Pulmonary artery endothelial cell (primary cell): ENCODE results near the gene ZKSCAN4. TPM values are rescaled to one million over a fixed set of nuclear protein-coding genes. Genes with fewer than 3 reads are reported as not detected.

Source experiments
- DNase-seq: peaks from one replicate; pipeline ENCODE4 v3.0.0-alpha.2; 2011; ENCODE audit warnings: low read depth, low spot score
- total RNA-seq: library from RNA; depleted of rRNA; stranded (reverse); fragments of >200 nt; gene quantifications from 2 replicates; pipeline ENCODE4 v1.2.3, GENCODE V29; 2014

ZKSCAN4 gene
- total RNA-seq, 1 donor from 2014 or later, result 5.7 TPM

DNA sequence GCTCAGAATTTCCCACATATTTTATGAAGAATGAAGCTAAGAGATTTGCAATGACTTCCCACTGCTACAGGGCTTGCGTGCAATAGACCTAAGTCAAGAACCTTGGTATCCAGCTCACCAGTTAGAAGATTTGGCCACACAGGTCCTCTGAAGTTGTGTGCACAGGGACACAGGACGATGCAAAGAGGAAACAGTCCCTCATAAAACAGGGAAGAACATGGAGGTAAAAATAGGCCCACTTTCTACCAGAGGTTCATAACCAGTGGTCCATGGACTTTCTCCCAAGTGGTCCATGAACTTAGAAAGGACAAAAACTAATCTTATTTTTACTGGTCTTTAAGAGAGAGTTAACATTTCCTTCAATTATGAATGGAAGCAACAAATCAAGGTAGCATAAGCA lies 1.3 kb downstream of the ZKSCAN4 start:
- no peak for DNase-seq

DNA sequence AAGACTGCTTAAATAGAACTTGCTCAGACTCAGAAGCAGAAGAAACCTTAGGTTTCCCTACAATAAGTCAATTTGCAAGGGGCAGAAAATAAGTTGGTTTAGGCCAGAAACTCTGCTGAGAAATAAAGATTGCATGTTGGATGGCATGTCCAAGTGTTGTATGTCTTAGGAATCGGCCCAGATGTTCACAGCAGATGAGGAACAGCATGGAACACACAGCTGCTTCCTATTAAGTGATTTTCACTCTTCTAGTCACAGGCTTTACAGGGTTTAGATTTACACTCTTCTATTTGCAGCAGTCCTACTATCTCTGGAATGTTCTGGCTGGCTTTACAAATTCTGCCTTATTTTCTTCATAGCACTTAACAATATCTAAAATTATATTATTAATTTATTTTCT lies 3.2 kb downstream of the ZKSCAN4 start:
- no peak for DNase-seq

DNA sequence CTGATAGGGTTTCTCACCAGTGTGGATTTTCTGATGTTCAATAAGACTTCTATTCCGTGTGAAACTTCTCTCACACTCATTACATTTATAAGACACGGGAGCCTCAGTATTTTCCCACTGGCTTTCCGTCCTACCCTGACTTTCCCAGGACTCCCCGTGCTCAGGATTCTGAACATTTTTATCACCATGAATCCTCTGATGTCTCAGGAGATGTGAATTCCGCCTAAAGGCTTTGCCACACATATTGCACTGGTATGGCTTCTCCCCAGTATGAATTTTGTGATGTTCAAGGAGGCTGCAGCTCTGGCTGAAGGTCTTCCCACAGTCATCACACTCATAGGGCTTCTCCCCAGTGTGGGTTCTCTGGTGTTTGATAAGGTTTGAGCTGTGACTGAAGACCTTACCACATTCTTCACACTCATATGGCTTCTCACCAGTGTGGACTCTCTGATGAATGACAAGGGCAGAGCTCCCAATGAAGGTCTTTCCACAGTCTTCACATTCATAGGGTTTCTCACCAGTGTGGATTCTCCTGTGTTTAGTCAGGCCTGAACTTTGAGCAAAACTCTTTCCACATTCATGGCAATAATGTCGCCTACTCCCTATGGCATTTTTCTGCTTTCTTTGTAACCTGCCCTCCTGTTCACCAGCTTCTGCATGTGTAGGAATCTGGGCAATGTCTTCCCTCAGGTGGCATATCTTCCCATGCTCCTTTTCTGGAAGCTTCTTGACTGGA lies 6.7 kb downstream of the ZKSCAN4 start:
- no peak for DNase-seq

DNA sequence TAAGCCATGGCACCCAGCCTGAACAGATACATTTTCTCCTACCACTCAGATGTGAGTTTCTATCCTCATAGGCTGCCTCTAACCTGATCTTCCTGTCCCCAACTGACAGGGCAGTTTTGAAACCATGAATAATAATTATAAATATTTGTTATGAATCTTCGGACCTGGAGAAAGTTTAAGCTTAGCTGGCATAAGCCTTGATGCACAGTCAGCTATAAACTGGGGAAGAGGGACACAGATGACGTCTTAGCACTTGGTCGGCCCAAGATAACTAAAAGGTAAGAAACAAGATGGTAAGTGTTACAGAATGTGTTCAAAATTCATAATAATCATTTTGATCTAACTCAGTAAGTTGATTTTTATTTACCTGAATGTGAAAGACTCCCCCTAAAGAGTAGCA lies 8.1 kb downstream of the ZKSCAN4 start:
- no peak for DNase-seq

DNA sequence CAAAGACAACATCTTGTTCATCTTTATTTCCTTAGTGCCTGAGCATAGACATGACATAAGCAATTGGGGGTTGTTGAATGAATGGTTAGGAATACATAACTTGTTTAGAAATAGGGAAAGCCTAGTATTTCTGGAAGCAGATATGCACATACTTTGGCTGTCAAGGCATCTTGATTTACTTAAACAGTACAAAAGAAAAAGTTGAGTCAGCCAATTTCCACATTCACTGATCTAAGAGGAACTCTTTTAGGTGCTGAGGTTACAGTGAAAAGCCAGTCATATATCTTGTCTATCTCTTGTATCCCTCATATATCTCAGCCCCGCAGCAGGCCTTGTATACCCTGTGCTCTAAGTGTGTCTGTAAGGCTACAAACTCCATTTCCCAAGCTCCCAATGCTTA lies 11.6 kb downstream of the ZKSCAN4 start:
- no peak for DNase-seq

DNA sequence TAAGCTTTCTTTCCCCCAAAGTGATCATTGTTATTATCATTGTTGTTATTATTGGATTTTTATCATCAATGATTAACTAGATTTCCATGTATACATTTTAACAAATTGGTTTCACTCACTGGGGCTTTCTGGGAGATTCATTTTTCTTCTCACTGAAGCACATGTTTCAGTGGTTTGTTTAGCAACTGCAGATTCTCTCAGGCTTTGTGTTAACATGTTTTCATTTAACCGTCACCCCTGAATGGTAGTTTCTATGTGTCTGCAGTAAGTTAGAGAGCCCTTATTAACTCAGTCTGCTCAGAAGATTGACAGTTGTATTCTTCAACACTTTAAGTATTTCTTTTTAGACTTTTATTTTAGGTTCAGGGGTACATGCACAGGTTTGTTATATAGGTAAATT lies 12.4 kb downstream of the ZKSCAN4 start:
- DNase-seq, result no peak

DNA sequence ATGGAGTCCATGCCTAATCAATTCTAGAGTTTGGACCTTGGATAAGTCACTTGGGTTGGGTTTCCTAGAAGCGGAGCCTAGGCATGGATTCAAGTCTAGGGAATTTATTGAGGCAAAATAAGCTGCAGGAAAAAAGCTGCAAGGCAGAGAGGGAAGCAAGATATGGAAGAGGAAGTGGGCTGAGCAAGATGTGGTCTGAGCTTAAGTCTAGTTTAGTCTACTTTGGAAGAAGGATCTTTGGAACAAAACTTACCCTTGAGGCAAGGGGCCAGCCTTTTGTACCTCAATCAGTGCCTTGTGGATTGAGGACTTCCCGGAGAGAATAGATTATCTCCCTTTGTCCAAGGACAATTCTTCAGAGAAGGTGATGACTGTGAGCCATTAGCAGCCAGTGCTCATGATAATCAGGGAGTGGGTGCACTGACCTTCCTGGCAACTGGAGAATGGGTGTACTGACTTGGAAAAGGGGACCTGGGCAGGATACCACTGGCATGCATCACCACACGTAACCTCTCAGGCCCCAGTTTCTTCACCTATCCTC lies 16.1 kb downstream of the ZKSCAN4 start:
- no peak for DNase-seq

DNA sequence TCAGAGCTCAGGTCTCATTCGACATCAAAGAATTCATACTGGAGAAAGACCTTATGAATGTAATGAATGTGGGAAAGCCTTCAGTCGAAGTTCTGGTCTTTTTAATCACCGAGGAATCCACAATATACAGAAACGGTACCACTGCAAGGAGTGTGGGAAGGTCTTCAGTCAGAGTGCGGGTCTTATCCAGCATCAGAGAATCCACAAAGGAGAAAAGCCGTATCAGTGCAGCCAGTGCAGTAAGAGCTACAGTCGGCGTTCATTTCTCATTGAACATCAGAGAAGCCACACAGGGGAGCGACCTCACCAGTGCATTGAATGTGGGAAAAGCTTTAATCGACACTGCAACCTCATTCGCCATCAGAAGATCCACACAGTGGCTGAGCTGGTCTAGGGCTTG lies 19.3 kb downstream of the ZKSCAN4 start:
- no peak for DNase-seq

DNA sequence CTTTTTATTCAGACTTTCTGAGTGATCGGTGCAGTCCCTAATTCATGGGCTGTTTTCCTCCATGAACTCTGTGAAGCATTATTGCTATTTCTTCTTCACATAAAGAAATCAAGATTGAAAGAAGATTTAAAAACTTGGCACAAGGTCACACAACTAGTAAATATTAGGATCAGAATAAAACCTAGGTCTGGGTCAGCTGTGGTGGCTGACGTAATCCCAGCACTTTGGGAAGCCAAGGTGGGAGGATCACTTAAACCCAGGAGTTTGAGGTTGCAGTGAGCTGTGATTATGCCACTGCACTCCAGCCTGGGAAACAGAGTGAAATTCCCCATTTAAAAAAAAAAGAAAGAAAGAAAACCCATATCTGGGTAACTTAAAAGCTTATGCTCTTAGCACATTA lies 25.6 kb downstream of the ZKSCAN4 start:
- DNase-seq, result no peak

DNA sequence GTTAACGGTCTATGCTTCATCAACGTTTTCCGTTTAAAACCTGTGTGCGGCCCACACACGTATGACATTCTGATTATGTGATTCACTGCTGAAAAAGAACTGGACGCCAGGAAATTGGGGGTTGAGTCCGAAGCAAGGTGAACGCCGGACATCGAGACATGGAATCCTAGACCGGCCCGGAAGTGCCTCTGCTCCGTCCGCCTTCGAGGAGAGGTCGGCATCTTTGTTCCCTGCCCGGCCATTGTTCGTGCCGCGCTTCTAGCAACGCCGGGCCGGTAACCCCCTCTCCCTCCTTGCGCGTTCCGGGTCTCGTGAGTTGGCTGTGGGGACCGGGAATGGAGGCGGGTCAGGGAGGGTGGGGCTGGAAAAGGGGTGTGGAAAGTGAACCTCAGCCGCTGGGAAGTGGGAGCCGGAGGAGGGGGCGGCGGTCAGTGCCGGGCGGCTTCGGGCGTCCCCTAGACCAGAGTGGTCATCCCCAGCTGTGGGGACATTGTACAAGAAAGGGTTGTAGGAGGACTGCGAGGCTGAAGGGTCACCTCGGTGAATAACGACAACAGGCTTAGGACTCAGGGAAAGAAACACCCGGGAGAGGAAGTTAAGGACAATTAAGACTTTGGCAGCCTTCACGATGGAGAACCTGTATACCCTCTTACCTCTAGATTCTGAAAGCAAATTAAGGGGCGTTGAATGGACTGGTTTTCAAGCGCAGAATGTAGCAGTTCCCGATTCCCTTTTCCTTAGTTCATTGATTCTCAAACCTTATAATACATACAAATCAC lies 26.8 kb downstream of the ZKSCAN4 start, which contains the start of gene ZSCAN9:
Gene ZSCAN9, plus strand, starts transcription at position 220 of the 779 bp plus-strand sequence. CDS start 1,810 bp downstream, outside the sequence.
- DNase-seq, result peak; percentile 88

DNA sequence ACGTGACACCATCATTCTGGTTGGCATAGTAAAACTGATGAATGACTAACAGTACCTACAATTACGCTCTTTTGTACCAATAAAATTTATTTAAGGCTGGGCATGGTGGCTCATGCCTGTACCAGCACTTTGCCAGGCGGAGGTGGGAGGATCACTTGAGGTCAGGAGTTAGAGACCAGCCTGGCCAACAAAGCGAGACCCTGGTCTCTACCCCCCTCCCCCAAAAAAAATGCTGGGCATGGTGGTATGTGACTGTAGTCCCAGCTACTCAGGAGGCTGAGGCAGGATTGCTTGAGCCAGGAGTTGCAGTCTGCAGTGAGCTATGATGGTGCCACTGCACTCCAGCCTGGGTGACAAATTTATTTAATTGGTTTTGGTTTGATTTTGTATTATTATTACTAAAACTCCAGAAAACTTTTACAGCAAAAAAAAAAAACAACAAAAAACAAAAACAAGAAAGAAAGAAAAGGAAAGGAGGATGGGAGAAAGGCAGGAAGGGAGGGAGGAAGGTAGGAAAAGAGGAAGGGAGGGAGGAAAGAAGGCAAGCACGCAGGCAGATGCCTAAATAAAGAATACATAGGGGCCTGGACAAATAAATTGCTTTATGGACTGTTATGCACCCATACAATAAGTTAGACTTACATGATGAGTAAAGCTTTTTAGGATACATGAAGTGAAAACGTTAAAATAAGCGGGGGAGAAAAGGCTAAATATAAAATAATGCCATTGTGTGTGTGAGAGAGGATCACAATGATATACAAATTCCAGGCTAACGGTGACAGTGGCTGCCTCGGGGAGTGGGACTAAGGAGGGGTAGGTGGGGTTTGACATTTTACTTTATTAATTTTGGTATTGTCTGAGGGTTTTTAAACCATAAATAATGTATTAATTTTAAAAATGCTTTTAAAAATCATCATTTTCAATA lies 27.7 kb downstream of the ZKSCAN4 start:
- DNase-seq, result no peak

DNA sequence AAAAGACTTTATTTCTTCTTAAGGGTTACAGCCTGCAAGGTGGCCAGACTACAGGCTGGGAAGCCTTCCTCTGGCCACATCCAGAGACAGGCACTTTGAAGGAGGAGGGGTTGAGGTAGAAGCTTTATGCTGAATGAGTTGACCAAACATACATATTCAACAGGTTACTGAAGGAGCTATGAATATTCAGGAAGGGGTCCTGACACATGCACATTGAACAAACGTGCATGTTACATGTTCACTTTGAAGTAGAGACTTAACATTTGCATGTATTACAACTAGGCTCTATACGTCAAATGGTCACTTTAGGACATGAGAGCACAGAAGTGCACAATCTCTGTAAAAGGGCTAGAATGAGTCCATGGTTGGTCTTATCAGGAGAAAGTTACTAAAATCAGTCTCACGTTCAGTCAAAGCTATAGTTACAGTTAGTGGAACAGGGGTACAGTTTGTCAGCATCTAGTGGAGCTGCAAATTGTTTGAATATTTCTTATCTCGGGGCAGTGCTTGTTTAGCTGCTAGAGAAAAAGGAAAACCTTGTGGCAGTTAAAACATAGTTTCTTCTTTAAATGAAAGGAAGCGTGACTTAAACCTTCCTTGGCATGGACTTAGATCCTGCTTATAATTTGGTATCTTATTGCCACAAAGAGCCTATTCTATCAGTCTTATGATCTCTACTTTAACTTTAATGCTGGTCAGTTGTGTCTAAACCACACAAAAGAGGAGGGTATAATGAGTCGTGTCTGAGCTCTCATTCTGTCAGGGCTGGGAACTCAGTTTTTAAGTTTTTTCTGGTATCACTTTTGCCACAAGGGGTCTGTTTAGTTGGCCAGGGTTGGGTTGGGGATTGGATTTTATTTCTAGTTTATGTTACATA lies 31.6 kb downstream of the ZKSCAN4 start:
- no peak for DNase-seq

DNA sequence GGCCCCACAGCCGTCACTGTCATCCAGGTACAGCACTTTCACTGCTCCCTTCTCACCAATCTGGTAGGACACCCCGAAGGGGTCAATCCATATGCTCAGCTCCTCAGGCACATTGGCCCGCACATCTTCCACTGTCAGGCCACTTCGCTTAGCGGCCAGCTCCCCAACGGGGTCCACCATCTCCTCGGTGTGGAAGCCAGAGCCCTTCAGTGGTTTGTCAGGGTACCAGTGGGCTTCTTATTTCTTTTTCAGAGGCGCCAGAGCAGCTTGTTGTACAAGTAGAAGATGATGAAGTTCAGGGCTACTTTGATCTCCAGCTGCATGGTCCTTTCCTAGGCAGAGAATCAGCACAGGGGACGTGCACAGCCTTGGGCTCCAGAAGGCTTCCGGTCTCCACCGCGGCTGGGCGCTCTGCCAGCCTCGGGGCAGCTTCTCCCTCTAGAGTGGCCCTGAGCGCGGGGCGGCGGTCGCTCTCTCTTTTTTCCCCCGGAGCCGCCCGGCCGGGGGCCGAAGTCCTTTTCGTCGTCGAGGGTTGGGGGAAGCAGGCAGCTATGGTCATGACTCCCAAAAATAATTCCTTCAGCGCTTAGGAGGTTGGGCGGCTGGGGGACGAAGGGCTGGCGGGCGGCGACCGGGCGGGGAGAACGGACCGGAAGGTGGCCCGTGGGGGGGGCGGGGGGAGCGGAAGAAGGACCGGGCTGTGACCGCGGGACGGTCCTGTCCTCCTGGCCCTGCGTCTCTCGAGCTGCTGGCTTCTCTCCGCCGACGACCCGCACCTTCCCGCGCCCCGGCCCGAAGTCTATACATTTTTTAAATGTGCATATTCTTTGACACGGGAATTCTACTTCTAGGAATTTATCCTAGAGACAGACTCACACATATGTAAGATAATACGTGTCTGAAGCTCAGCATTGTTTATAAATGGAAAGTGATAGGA lies 33.5 kb downstream of the ZKSCAN4 start:
- DNase-seq, result peak; percentile 17

DNA sequence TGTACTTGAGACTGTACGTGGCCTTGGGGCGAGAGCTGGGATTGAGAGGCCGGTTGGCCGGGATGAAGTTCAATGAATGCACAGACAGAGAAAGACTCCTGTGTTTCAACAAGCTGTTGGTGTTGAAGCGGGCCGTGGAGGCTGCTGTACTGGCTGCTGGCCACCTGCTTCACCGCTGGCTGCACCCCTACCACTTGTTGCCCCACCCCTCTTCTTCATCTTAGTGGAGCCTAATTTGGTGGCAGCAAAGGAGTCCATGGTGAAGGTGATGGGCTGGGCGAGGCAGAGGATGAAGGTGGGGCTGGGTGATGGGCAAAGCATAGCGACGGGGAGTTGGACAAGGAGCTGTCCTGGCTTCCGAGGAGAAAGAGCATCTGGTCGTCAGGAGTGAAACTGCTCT lies 34.2 kb downstream of the ZKSCAN4 start:
- DNase-seq, result no peak

DNA sequence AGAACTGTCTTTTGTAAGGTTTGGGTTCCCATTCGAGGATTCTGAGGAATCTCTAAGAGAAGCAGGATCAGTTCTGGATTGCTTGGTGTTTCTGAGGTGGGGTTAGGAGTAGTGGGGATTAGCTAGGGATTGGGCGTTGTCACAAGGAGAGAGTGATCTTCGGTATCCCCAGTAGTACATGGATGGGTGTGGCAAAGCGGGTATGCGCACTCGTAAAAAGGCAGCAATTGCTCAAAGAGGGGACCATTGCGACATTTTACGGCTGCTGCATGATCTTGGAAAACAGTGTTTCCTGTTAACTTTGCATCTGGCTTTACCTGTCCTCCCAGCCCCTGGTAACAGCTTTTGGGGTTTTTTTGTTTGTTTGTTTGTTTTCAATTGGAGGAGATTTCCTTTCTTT lies 36.6 kb downstream of the ZKSCAN4 start:
- DNase-seq, result no peak

DNA sequence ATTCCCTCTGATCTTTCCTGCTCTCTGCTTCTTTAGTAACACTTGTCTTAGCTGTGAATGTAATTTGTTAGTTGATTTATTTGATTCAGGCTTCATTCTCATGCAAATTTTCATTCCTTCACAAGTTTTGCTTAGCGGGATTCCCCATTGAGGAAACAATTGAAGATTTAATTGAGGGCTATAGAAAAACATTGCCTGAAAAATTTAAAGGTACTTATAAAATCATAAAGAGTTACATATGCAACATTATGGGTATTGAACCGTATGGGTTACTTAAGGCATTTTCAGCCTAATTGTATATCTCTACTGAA lies 38.9 kb downstream of the ZKSCAN4 start:
- DNase-seq, result no peak

DNA sequence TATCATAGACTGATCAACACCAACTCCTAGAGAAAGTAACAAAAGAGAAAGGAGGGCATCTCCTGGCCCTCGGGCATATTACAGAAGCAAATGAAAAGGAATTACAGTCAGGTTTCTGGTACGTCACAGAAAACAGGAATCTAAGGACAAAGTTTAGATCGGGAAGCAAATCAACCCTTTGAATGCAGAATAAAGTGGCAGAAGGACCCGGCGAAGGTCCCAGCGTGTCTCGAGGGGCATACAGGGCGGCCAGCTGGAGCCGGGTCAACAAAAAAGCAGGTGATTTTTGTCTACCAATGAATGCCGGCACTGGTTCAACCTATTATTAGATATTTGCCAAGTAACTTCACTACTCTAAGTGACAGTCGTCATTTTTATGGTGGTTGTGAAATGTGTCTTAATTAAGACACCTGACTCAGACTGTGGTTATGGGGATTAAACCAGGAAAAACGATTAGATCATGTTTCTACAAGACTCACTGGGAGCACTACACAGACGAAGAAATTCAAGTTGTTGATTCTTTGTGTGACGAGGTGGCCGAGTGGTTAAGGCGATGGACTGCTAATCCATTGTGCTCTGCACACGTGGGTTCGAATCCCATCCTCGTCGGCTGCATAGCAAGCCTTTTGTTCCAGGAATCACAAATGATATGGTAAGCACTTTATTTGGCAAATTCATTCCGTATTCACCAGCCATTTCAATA lies 39.4 kb downstream of the ZKSCAN4 start:
- peak; percentile 50 for DNase-seq

DNA sequence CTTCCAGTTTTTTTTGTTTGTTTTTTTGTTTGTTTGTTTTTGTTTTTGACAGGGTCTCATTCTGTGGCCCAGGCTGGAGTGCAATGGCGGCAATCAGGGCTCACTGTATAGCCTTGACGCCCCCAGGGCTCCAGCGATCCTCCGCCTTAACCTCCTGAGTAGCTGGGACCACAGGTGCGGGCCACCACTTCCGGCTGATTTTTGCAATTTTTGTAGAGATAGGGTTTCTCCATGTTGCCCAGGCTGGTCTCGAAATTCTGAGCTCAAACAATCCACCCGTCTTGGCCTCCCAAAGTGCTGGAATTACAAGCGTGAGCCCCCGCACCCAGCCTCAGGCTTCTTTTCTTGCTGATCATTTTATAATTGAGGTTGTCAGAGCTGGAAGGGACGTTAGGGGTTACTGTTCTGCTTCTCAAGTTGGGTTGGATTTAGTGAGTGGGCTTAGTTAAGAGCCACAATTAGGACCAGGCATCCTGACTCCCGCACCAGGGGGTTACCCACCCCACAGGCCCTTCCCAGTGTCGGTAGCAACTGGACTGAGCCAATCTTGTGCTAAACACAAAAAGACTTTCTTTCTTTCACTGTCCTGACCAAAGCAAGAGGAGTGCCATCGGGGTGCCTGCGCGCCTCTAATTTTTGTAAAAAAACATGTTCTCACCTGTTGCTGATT lies 40.1 kb downstream of the ZKSCAN4 start:
- no peak for DNase-seq
